ENCODE measurements around the gene TNNT1. TPM values are rescaled to one million over a fixed set of nuclear protein-coding genes. Genes with fewer than 3 reads are reported as not detected.
A peak's percentile ranks its signal among the peaks of the same experiment; 100 is the strongest.

TNNT1 gene
- total RNA-seq, 4 donors from 2014 or later, result 4.4 TPM; not detected in 3

- H3K36me3 ChIP-seq, result no peaks in the 10 kb centered on the region
- no peak overlapping the region for H3K27ac ChIP-seq
- no peaks in the 10 kb centered on the region for H3K9me3 ChIP-seq
- no peak for TF ChIP-seq POLR2A (IDR thresholded peaks at IDR 0.05)
- no peak for TF ChIP-seq CTCF (IDR thresholded peaks at IDR 0.05)
- no peak for TF ChIP-seq EP300 (IDR thresholded peaks at IDR 0.05)
- TF ChIP-seq POLR2AphosphoS5 (IDR thresholded peaks at IDR 0.05), result no peak
- peaks cover 100% of the 10 kb centered on the region for H3K27me3 ChIP-seq
- peaks cover 0 to 31% (median 0%) of the 10 kb centered on the region in 3 donors for H3K4me1 ChIP-seq
- WGBS, 2 donors (ENCODE audit: low coverage in 1 of 2), result 27% methylated on average over 3 of the region's 61 CpGs; no CpG with 5 or more reads in 1 of the 2 donors
- no peak overlapping the region for H3K4me3 ChIP-seq
- ATAC-seq, result no peak
These were observed 12.7 kb upstream of the TNNT1 start for GRCh38 chr19:55161571-55162322.

GRCh38 chr19:55160986-55161365, 12.0 kb upstream of the TNNT1 start:
- no peak for ATAC-seq
- Histone ChIP-seq H3K4me1 (peaks cover 0 to 31% (median 0%) of the 10 kb centered on the region in 3 donors), H3K27ac (no peak overlapping the region), H3K4me3 (no peak overlapping the region), H3K36me3 (no peaks in the 10 kb centered on the region), H3K9me3 (no peaks in the 10 kb centered on the region), H3K27me3 (peaks cover 100% of the 10 kb centered on the region)
- WGBS, 2 donors (ENCODE audit: low coverage in 1 of 2), result no CpG with 5 or more reads among the region's 32 CpGs
- no peak for TF ChIP-seq EP300 (IDR thresholded peaks at IDR 0.05)
- TF ChIP-seq POLR2AphosphoS5 (IDR thresholded peaks at IDR 0.05), result no peak
- no peak for TF ChIP-seq CTCF (IDR thresholded peaks at IDR 0.05)
- TF ChIP-seq POLR2A (IDR thresholded peaks at IDR 0.05), result no peak

DNA sequence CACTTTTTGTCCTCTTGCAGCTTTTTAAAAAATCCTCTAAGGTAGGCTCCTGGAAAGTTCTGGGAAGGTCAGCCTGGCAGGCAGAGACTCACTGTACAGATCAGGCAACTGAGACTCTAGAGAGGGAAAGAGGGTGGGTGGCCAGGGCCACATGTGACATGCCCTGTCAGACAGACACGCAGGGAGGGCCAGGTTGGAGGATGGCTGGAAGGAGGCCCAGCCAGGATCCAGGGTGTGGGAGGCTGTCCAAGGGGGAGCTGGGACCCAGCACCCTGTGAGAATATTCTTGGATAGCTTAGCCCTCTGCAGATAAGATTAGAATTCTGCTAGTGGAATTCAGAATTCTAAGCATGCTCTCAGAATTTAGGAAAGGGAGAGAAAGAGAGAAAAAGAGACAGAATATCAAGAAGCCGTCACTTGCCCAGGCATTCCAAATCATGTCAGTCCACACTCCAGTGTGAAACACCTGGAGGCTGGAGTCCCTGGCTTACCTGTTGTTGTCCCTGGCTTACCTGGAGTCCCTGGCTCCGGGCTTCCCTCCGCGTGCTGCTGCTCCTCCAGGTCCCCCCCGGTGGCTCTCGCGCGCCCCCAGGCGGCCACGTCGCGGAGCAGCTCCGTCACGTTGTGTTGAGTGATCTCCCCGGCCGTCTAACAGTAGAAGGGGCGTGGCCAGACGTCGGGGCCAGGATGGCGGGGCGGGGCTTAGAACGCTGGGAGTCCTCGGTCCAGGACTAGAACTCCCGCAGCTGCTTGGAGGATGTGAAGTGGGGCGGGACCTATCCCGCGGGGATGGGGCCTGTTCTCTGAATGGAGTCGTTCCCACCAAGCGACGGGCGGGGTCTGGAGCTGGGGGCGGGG, 11.4 kb upstream of the TNNT1 start:
- Histone ChIP-seq H3K9me3 (no peaks in the 10 kb centered on the region), H3K27ac (no peak overlapping the region), H3K27me3 (peaks cover 100% of the 10 kb centered on the region), H3K36me3 (no peaks in the 10 kb centered on the region), H3K4me3 (no peak overlapping the region), H3K4me1 (peaks cover 0 to 31% (median 0%) of the 10 kb centered on the region in 3 donors)
- 50% methylated on average over 1 of the region's 33 CpGs; no CpG with 5 or more reads in 1 of the 2 donors for WGBS, 2 donors (ENCODE audit: low coverage in 1 of 2)
- no peak for TF ChIP-seq POLR2A (IDR thresholded peaks at IDR 0.05)
- TF ChIP-seq CTCF (IDR thresholded peaks at IDR 0.05), result peak in 3 of 4 experiments; percentile 52 to 79 (median 70)
- ATAC-seq, result peak; percentile 75

DNA sequence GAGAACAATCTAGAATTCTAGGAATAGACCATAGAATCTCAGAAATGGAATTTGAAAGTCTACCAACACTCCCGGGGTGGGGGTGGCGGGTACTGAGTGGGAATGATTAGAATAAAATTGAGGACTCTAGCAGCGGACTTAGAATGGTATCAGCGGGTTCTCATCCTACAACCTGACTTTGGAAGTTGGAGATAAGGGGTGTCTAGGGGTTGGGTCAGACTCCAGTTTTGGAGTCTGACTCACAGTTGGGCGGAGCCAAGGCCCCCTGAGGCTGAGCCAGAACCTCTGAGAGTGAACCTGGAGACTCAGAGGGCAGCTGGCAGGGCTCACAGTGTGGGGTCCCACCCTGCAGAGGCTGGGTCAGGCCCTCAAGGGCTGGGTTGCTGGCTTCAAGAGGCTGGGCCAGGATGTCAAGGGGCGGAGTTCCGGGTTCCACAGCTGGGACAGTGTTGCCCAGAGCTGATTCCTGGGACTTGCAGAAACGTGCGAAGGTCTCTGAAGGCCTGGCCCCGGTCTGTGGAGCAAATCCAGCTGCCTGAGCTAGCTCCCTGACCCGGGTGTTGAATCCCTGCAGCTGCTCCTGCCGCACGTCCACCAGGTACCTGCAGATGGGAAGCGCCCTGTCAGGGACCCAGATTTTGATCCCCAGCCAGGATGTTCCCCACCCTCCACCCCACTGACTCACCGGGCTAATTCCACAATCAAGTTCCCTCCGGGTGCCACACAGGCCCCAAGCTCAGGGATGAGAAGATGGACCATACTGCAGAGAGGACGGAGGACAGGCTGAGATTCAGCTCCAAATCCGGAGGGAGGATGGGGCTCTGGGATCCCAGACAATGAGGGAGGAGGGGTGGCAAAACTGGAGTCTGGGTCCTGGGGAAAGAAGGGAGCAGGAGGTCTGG, 10.1 kb upstream of the TNNT1 start:
- H3K27me3 ChIP-seq, result peaks cover 100% of the 10 kb centered on the region
- H3K36me3 ChIP-seq, result no peaks in the 10 kb centered on the region
- WGBS, 2 donors (ENCODE audit: low coverage in 1 of 2), result 37% methylated on average over 2 of the region's 18 CpGs; no CpG with 5 or more reads in 1 of the 2 donors
- H3K4me1 ChIP-seq, result peaks cover 0 to 31% (median 0%) of the 10 kb centered on the region in 3 donors
- H3K4me3 ChIP-seq, result no peak overlapping the region
- TF ChIP-seq POLR2AphosphoS5 (IDR thresholded peaks at IDR 0.05) (no peak), CTCF (IDR thresholded peaks at IDR 0.05) (no peak), POLR2A (IDR thresholded peaks at IDR 0.05) (no peak), EP300 (IDR thresholded peaks at IDR 0.05) (no peak)
- no peaks in the 10 kb centered on the region for H3K9me3 ChIP-seq
- no peak overlapping the region for H3K27ac ChIP-seq
- peak; percentile 66 for ATAC-seq
